K562 (cell line): ENCODE results near the gene RFESD. TPM values are rescaled to one million over a fixed set of nuclear protein-coding genes. Genes with fewer than 3 reads are reported as not detected.

Experiments used
- ATAC-seq: fragments of 200-7000 bp; cut with Tn5 transposase; 3 replicates; pipeline ENCODE4 v1.9.1; 2020; ENCODE audit warnings: moderate library complexity
- Bru-seq: library from RNA; stranded (reverse); fragments of 400-500 nt; gene quantifications from one replicate; lab custom pipeline; 2021; lab: Mats Ljungman, UMichigan
- BruChase-seq, 2 experiments: library from RNA; stranded (reverse); fragments of 400-500 nt; gene quantifications; one replicate each; lab custom pipeline; 2021; lab: Mats Ljungman, UMichigan
- BruUV-seq: library from RNA; stranded (reverse); fragments of 400-500 nt; replicated peaks from 2 replicates; lab custom pipeline; 2021; lab: Mats Ljungman, UMichigan
- CTCF ChIA-PET: fragments of 300-600 bp; formaldehyde crosslinking; extraction: SDS; loops from one replicate; lab custom pipeline; 2021; ENCODE audit warnings: low intra/inter-chr PET ratio; lab: Yijun Ruan, JAX
- POLR2A ChIA-PET: fragments of 300-600, 350-650 bp; sonication (Branson Sonifier 250); formaldehyde crosslinking; extraction: SDS; loops from one replicate; lab custom pipeline; 2021; ENCODE audit warnings: antibody characterized with exemption, inconsistent platforms; lab: Yijun Ruan, JAX
- DNase-seq, 4 experiments: peaks; one replicate each; pipeline versions ENCODE4 v3.0.0 to v3.0.0-alpha.2; 2011 to 2018; ENCODE audit warnings: low spot score in 3 of 4, mixed read lengths in 3 of 4; ENCODE audit errors: extremely low read depth in 1 of 4
- FAIRE-seq: peaks from 2 replicates; lab custom pipeline; 2011; peaks lifted over from hg19 to GRCh38; lab: Jason Lieb, UNC
- H2AFZ ChIP-seq: 2 replicates; pipeline ENCODE4 v1.6.0; 2011; ENCODE audit warnings: low read depth, low read length, control low read depth, inconsistent platforms
- H3K27ac ChIP-seq: fragments of 200-600 bp; 3 replicates; pipeline ENCODE4 v1.8.0; 2011; ENCODE audit warnings: low read depth, mild to moderate bottlenecking, control low read depth, inconsistent platforms, low read length, moderate library complexity, mixed read lengths; ENCODE audit errors: extremely low read depth
- H3K27me3 ChIP-seq, 2 experiments: fragments of 300-600 bp in 1 of 2; 2 replicates in 1 of 2; 3 replicates in 1 of 2; pipeline versions ENCODE4 v1.6.0 to v1.8.0; 2011; ENCODE audit warnings: inconsistent platforms in 2 of 2, low read length in 2 of 2, mild to moderate bottlenecking in 1 of 2, mixed read lengths in 1 of 2, moderate library complexity in 1 of 2; ENCODE audit not compliant: control insufficient read depth in 2 of 2, insufficient read depth in 2 of 2
- H3K36me3 ChIP-seq: fragments of 300-600 bp; 3 replicates; pipeline ENCODE4 v1.8.0; 2011; ENCODE audit warnings: mild to moderate bottlenecking, low read length, inconsistent platforms; ENCODE audit not compliant: control insufficient read depth, insufficient read depth
- H3K4me1 ChIP-seq, 2 experiments: fragments of 200-600 bp in 1 of 2; replicated peaks in 1 of 2; 2 replicates in 1 of 2; 3 replicates in 1 of 2; pipeline versions ENCODE4 v1.5.1 to v1.8.0; 2011; ENCODE audit warnings: inconsistent platforms in 2 of 2, low read length in 2 of 2, mild to moderate bottlenecking in 1 of 2, mixed read lengths in 1 of 2, moderate library complexity in 1 of 2; ENCODE audit not compliant: control insufficient read depth in 2 of 2, insufficient read depth in 2 of 2
- H3K4me2 ChIP-seq: 2 replicates; pipeline ENCODE4 v1.6.1; 2011; ENCODE audit warnings: low read length, control low read depth, inconsistent platforms, mixed read lengths; ENCODE audit not compliant: insufficient read depth
- H3K4me3 ChIP-seq: fragments of 200-600 bp; sonication (generic), shearing (Covaris generic); 2 replicates; pipeline ENCODE4 v1.5.1; 2016; ENCODE audit warnings: control low read depth, inconsistent platforms
- H3K79me2 ChIP-seq: fragments of 200-600 bp; 3 replicates; pipeline ENCODE4 v1.8.0; 2011; ENCODE audit warnings: low read length, inconsistent platforms; ENCODE audit not compliant: control insufficient read depth, insufficient read depth
- H3K9ac ChIP-seq, 2 experiments: 2 replicates each; pipeline versions ENCODE4 v1.6.0 to v1.6.1; 2011; ENCODE audit warnings: low read depth in 2 of 2, low read length in 2 of 2, control low read depth in 1 of 2, inconsistent platforms in 1 of 2, mild to moderate bottlenecking in 1 of 2, mixed read lengths in 1 of 2; ENCODE audit not compliant: insufficient read depth in 1 of 2
- H3K9me1 ChIP-seq: one replicate; pipeline ENCODE4 v1.6.0; 2011; ENCODE audit warnings: inconsistent platforms, mild to moderate bottlenecking, low read length, moderate library complexity; ENCODE audit not compliant: control insufficient read depth, insufficient read depth
- H3K9me3 ChIP-seq: replicated peaks from 2 replicates; pipeline ENCODE4 v1.5.1; 2011; ENCODE audit warnings: low read depth, low read length, inconsistent platforms; ENCODE audit not compliant: control insufficient read depth, insufficient read depth
- H4K20me1 ChIP-seq: replicated peaks from 2 replicates; pipeline ENCODE4 v1.6.1; 2011; ENCODE audit warnings: low read length, inconsistent platforms, mixed read lengths; ENCODE audit not compliant: control insufficient read depth, insufficient read depth
- BCL6 ChIP-seq: fragments of 250-450 bp; sonication (Bioruptor Pico); IDR thresholded peaks from 2 replicates; pipeline ENCODE4 v1.4.0; 2020
- CCAR2 ChIP-seq: fragments of 200-400 bp; formaldehyde crosslinking; IDR thresholded peaks from 2 replicates; pipeline ENCODE4 v1.6.1; 2017; ENCODE audit warnings: mild to moderate bottlenecking, low read depth, low read length
- DACH1 ChIP-seq: fragments of 450-650 bp; IDR thresholded peaks from 2 replicates; pipeline ENCODE4 v1.6.1; 2018; ENCODE audit not compliant: partially characterized antibody
- ELK1 ChIP-seq: sonication (generic); formaldehyde crosslinking; IDR thresholded peaks from 2 replicates; pipeline ENCODE4 v1.8.1; 2022; ENCODE audit warnings: missing genetic modification reagents
- FUS ChIP-seq: fragments of 200-400 bp; formaldehyde crosslinking; optimal IDR thresholded peaks from 2 replicates; pipeline ENCODE3; 2017; ENCODE audit warnings: low read depth, low read length
- LCOR ChIP-seq: sonication (generic); formaldehyde crosslinking; IDR thresholded peaks from 2 replicates; pipeline ENCODE4 v1.8.0; 2022; ENCODE audit warnings: mild to moderate bottlenecking, missing genetic modification reagents
- MAFF ChIP-seq: IDR thresholded peaks from 2 replicates; pipeline ENCODE4 v1.6.1; 2012; ENCODE audit warnings: low read length, improper control_type of control experiment
- NFYB ChIP-seq: IDR thresholded peaks from 2 replicates; pipeline ENCODE4 v1.6.1; 2011; ENCODE audit warnings: mild to moderate bottlenecking, moderate library complexity; ENCODE audit not compliant: insufficient read length; ENCODE audit errors: extremely low read depth
- RNF2 ChIP-seq: sonication (generic); IDR thresholded peaks from 2 replicates; pipeline ENCODE4 v1.6.1; 2016
- ZC3H11A ChIP-seq: IDR thresholded peaks from 2 replicates; pipeline ENCODE4 v1.6.1; 2012; ENCODE audit warnings: low read depth, low read length, improper control_type of control experiment
- ZNF133 ChIP-seq: fragments of 250-450 bp; sonication (Bioruptor Pico); IDR thresholded peaks from 2 replicates; pipeline ENCODE4 v1.4.0; 2020; ENCODE audit warnings: mild to moderate bottlenecking
- ZNF175 ChIP-seq: fragments of 200-800 bp; sonication (Bioruptor generic); IDR thresholded peaks from 2 replicates; pipeline ENCODE4 v1.6.1; 2016; ENCODE audit warnings: low read depth, mild to moderate bottlenecking, missing genetic modification characterization, missing compliant biosample characterization
- ZNF23 ChIP-seq: fragments of 250-450 bp; sonication (Bioruptor Pico); IDR thresholded peaks from 2 replicates; pipeline ENCODE4 v1.4.0; 2020; ENCODE audit warnings: mild to moderate bottlenecking
- ZNF75A ChIP-seq: fragments of 450-650 bp; formaldehyde crosslinking; IDR thresholded peaks from 2 replicates; pipeline ENCODE4 v1.4.0; 2020; ENCODE audit warnings: mild to moderate bottlenecking
- WGBS: fragments of 100-300 bp; shearing (Covaris generic); methylation state at CpG from one replicate; pipeline ENCODE4 v1.1.6; 2016; ENCODE audit warnings: low coverage, mixed read lengths; ENCODE audit not compliant: insufficient coverage; ENCODE audit errors: missing lambda C conversion rate; 5-methylcytosine and 5-hydroxymethylcytosine counted together
- in situ Hi-C: fragments of 300-500 bp; cut with MboI; formaldehyde crosslinking; loops from 4 replicates; pipeline ENCODE4 v1.15.0; 2018; ENCODE audit warnings: inconsistent platforms, mixed read lengths
- intact Hi-C: fragments of 100-400 bp; cut with micrococcal nuclease; formaldehyde crosslinking; loops from 2 replicates; pipeline ENCODE4 v1.14.2; 2022
- long read RNA-seq, 3 experiments: library from polyadenylated mRNA in 2 of 3; library from RNA in 1 of 3; unstranded in 2 of 3; stranded (forward) in 1 of 3; transcript quantifications; one replicate each; pipeline ENCODE4 v2.0.0, GENCODE V29; 2019 to 2022
- polyA minus RNA-seq, 3 experiments: library from RNA; depleted of rRNA, polyadenylated mRNA; stranded (reverse); fragments of >200 nt; gene quantifications; 2 replicates each; pipeline ENCODE4 v1.2.3, GENCODE V29; 2011
- polyA plus RNA-seq, 8 experiments: library from polyadenylated mRNA; depleted of rRNA in 4 of 8; stranded (reverse) in 5 of 8; unstranded in 3 of 8; fragments of >200 nt; fragmentation: Nextera tagmentation in 2 of 8; fragmentation: Illumina TruSeq in 1 of 8; extraction: Ambion mirVana in 2 of 8; extraction: Trizol in 1 of 8; gene quantifications; 2 replicates each; pipeline versions ENCODE4 v1.2.1 to v1.2.3, GENCODE V29; 2011 to 2014; ENCODE audit warnings: inconsistent platforms in 1 of 8, missing spikeins in 1 of 8
- total RNA-seq, 7 experiments: library from RNA; depleted of rRNA in 6 of 7; stranded (reverse); fragments of >200 nt in 6 of 7; fragmentation: Illumina TruSeq in 2 of 7; extraction: Trizol in 2 of 7; gene quantifications; 2 replicates each; pipeline versions ENCODE4 v1.2.1 to v1.2.3, GENCODE V29; 2011 to 2021; ENCODE audit warnings: low replicate concordance in 1 of 7

RFESD gene
- 53.1 and 146 TPM in 2 replicates for total RNA-seq (2011; cell fraction: chromatin; rRNA removed; ENCODE audit: low replicate concordance)
- total RNA-seq (2011; cell fraction: nucleolus; rRNA removed): 30.5 and 38.8 TPM in 2 replicates
- 87.9 and 144 TPM in 2 replicates for total RNA-seq (2011; cell fraction: nucleoplasm; rRNA removed)
- 59.6 and 62.3 TPM in 2 replicates for total RNA-seq (2014; rRNA removed)
- total RNA-seq (2014; rRNA removed; fragmentation: Illumina TruSeq; extraction: Trizol): 192 and 220 TPM in 2 replicates
- total RNA-seq (2015; rRNA removed; fragmentation: Illumina TruSeq; extraction: Trizol): 128 and 140 TPM in 2 replicates
- 128 and 129 TPM in 2 replicates for total RNA-seq (2021)
- polyA plus RNA-seq (2011; rRNA removed): 106 and 218 TPM in 2 replicates
- 21.1 and 32.0 TPM in 2 replicates for polyA plus RNA-seq (2011; cell fraction: cytosol; rRNA removed)
- 44.8 and 55.3 TPM in 2 replicates for polyA plus RNA-seq (2011; cell fraction: nucleus; rRNA removed)
- polyA plus RNA-seq (2012): 47.8 and 127 TPM in 2 replicates
- 120 and 129 TPM in 2 replicates for polyA plus RNA-seq (2014; fragmentation: Illumina TruSeq; extraction: Trizol)
- 100 to 1,000 TPM; 506 to 600 TPM for polyA plus RNA-seq (2014; fragmentation: Nextera tagmentation; extraction: Ambion mirVana)
- 102 and 125 TPM in 2 replicates for polyA plus RNA-seq (2014; rRNA removed)
- polyA minus RNA-seq (2011; rRNA and poly(A)+ RNA removed): 78.8 and 104 TPM in 2 replicates
- polyA minus RNA-seq (2011; cell fraction: cytosol; rRNA and poly(A)+ RNA removed): 27.6 and 34.3 TPM in 2 replicates
- 66.6 and 78.3 TPM in 2 replicates for polyA minus RNA-seq (2011; cell fraction: nucleus; rRNA and poly(A)+ RNA removed)
- Bru-seq, nascent RNA: percentile 97 among the genes with signal in this experiment
- BruChase-seq, experiment 1, labeled RNA remaining after a 2-hour chase: percentile 90 among the genes with signal in this experiment
- BruChase-seq, experiment 2, labeled RNA remaining after a 6-hour chase: percentile 84 among the genes with signal in this experiment
- long read RNA-seq, experiment 1, transcript RFESD-207 (5 exons, 615 nt): minor isoform, 6 of 181 reads
- long read RNA-seq, experiment 1, transcript RFESD-201 (5 exons, 2,722 nt): minor isoform, 44 of 181 reads
- long read RNA-seq, experiment 1, transcript RFESD-203 (6 exons, 2,788 nt): major isoform, 48 of 181 reads
- long read RNA-seq, experiment 1, partial matches to known transcripts: 17 of 181 reads
- long read RNA-seq, experiment 1, other reads (novel, unspliced or antisense): 64 of 181 reads
- long read RNA-seq, experiment 2, partial matches to known transcripts: 50 of 114 reads
- long read RNA-seq, experiment 2, other reads (novel, unspliced or antisense): 55 of 114 reads
- long read RNA-seq, experiment 3, transcript RFESD-202 (6 exons, 2,587 nt): minor isoform, 5 of 109 reads
- long read RNA-seq, experiment 3, transcript RFESD-203 (6 exons, 2,788 nt): major isoform, 32 of 109 reads
- long read RNA-seq, experiment 3, transcript RFESD-201 (5 exons, 2,722 nt): minor isoform, 22 of 109 reads
- long read RNA-seq, experiment 3, partial matches to known transcripts: 11 of 109 reads
- long read RNA-seq, experiment 3, other reads (novel, unspliced or antisense): 34 of 109 reads

GRCh38 chr5:95646569-95647431, at the start of gene RFESD:
Gene RFESD (plus strand): TSS chr5:95646777. CDS start chr5:95652272, 5,495 bp downstream.
- ATAC-seq (peak; percentile 89), DNase-seq (peak; percentile 92 to 99 (median 94)), FAIRE-seq (peak; percentile 79)
- peak within 1 kb of the TSS; percentile 95 for H3K27ac ChIP-seq
- H3K4me2 ChIP-seq: peak within 1 kb of the TSS; percentile 91
- in situ Hi-C loops (loop anchor here (25.0 kb wide), 1 partner anchor 691 kb away; no protein-coding TSS in a partner anchor), intact Hi-C loops (loop anchor here (1.0 to 10.0 kb wide), 4 partner anchors 66 to 682 kb away; partner anchors contain the start of gene ARSK)
- H3K27me3 ChIP-seq: no peaks in the 10 kb centered on the region
- H3K9me1 ChIP-seq: no peaks in the 10 kb centered on the region
- H2AFZ ChIP-seq: peak within 1 kb of the TSS; percentile 78
- peak within 1 kb of the TSS; percentile 90 to 91 for H3K9ac ChIP-seq
- peaks cover 13 to 18% of the 10 kb centered on the region in 2 experiments for H3K4me1 ChIP-seq
- no peaks in the 10 kb centered on the region for H3K9me3 ChIP-seq
- H3K4me3 ChIP-seq: peak within 1 kb of the TSS; percentile 49
- no TSS peak for BruUV-seq
- H3K36me3 ChIP-seq: peaks cover 13% of the 10 kb centered on the region; the same call in 2 of the 3 replicates
- H4K20me1 ChIP-seq: no peaks in the 10 kb centered on the region
- WGBS: under 1% methylated on average over 60 of the region's 60 CpGs
- ChIA-PET POLR2A (interaction anchor here (0.6 to 1.8 kb wide), 19 partner anchors 8 to 451 kb away, joined by 3 to 15 read pairs (median 4); partner anchors contain the start of genes GLRX and RHOBTB3), CTCF (interaction anchor here (1.0 to 2.4 kb wide), 2 partner anchors 197 to 200 kb away, joined by 3 to 8 read pairs; no protein-coding TSS in a partner anchor)
- peaks cover 49% of the 10 kb centered on the region for H3K79me2 ChIP-seq
- TF ChIP-seq ZNF175 (CRISPR knock-in tag): no peak
- no peak for TF ChIP-seq ZNF75A (CRISPR knock-in tag)
- TF ChIP-seq ZNF133 (CRISPR knock-in tag): no peak
- no peak; the same call in 1 of the 2 replicates for TF ChIP-seq LCOR (CRISPR knock-in tag)
- TF ChIP-seq RNF2: no peak
- no peak for TF ChIP-seq ZC3H11A
- no peak for TF ChIP-seq BCL6
- TF ChIP-seq NFYB: no peak
- TF ChIP-seq DACH1: peak; percentile 94
- TF ChIP-seq MAFF: no peak
- no peak for TF ChIP-seq CCAR2
- peak; percentile 39 for TF ChIP-seq FUS
- TF ChIP-seq ZNF23 (CRISPR knock-in tag): no peak
- TF ChIP-seq ELK1 (CRISPR knock-in tag): no peak
